Endothelial cell of umbilical vein (primary cell): ENCODE data around the gene L3MBTL3. TPM values are rescaled to one million over a fixed set of nuclear protein-coding genes. Genes with fewer than 3 reads are reported as not detected.

Experiments
- BruUV-seq: library from RNA; stranded (reverse); fragments of 400-500 nt; replicated peaks from 2 replicates; lab custom pipeline; 2021; lab: Mats Ljungman, UMichigan
- CTCF ChIA-PET: fragments of 300-600, 350-600 bp; sonication (Branson Sonifier 250); formaldehyde crosslinking; loops from one replicate; lab custom pipeline; 2021; ENCODE audit warnings: antibody characterized with exemption, inconsistent platforms; lab: Charles Lee
- POLR2A ChIA-PET: fragments of 300-600, 350-600 bp; sonication (Branson Sonifier 250); formaldehyde crosslinking; loops from one replicate; lab custom pipeline; 2021; ENCODE audit warnings: antibody characterized with exemption, inconsistent platforms; lab: Charles Lee
- DNase-seq: peaks from one replicate; pipeline ENCODE4 v3.0.0-alpha.2; 2011; ENCODE audit warnings: low read depth, low spot score
- FAIRE-seq: peaks from 2 replicates; lab custom pipeline; 2011; peaks lifted over from hg19 to GRCh38; lab: Jason Lieb, UNC
- H2AFZ ChIP-seq: 2 replicates; pipeline ENCODE4 v1.6.0; 2012; ENCODE audit warnings: low read depth, low read length, control low read depth, inconsistent platforms
- H3K27ac ChIP-seq: 2 replicates; pipeline ENCODE4 v1.5.1; 2011; ENCODE audit warnings: low read depth, mild to moderate bottlenecking, control low read depth, low read length, moderate library complexity; ENCODE audit not compliant: insufficient read depth
- H3K27me3 ChIP-seq, 2 experiments: 2 replicates each; pipeline versions ENCODE4 v1.6.0 to v1.6.1; 2011; ENCODE audit warnings: low read length in 2 of 2, mixed read lengths in 1 of 2; ENCODE audit not compliant: control insufficient read depth in 2 of 2, insufficient read depth in 2 of 2
- H3K36me3 ChIP-seq, 2 experiments: 2 replicates in 1 of 2; 3 replicates in 1 of 2; pipeline ENCODE4 v1.5.1; 2011; ENCODE audit warnings: low read length in 2 of 2, mild to moderate bottlenecking in 1 of 2, moderate library complexity in 1 of 2; ENCODE audit not compliant: control insufficient read depth in 2 of 2, insufficient read depth in 2 of 2; ENCODE audit errors: extremely low read depth in 1 of 2
- H3K4me1 ChIP-seq: 3 replicates; pipeline ENCODE4 v1.5.1; 2011; ENCODE audit warnings: mild to moderate bottlenecking, low read length; ENCODE audit not compliant: control insufficient read depth, insufficient read depth; ENCODE audit errors: extremely low read depth
- H3K4me2 ChIP-seq: 2 replicates; pipeline ENCODE4 v1.6.1; 2011; ENCODE audit warnings: low read length, control low read depth, mixed read lengths; ENCODE audit not compliant: insufficient read depth
- H3K4me3 ChIP-seq, 3 experiments: fragments of 200-600 bp in 1 of 3; sonication (generic), shearing (Covaris generic) in 1 of 3; replicated peaks in 1 of 3; 2 replicates each; pipeline ENCODE4 v1.5.1; 2011 to 2016; ENCODE audit warnings: control low read depth in 3 of 3, low read length in 3 of 3, mild to moderate bottlenecking in 2 of 3, inconsistent platforms in 1 of 3, low read depth in 1 of 3, moderate library complexity in 1 of 3; ENCODE audit not compliant: insufficient read depth in 1 of 3
- H3K79me2 ChIP-seq: 2 replicates; pipeline ENCODE4 v1.6.0; 2012; ENCODE audit warnings: low read length, inconsistent platforms; ENCODE audit not compliant: control insufficient read depth, insufficient read depth
- H3K9ac ChIP-seq: replicated peaks from 2 replicates; pipeline ENCODE3; 2011; ENCODE audit warnings: low read length, control low read depth; ENCODE audit not compliant: insufficient read depth; ENCODE audit errors: extremely low read depth
- H3K9me1 ChIP-seq: replicated peaks from 3 replicates; pipeline ENCODE4 v1.6.0; 2011; ENCODE audit warnings: mild to moderate bottlenecking, low read length; ENCODE audit not compliant: control insufficient read depth, insufficient read depth; ENCODE audit errors: extremely low read depth
- H3K9me3 ChIP-seq: replicated peaks from 2 replicates; pipeline ENCODE4 v1.5.1; 2012; ENCODE audit warnings: low read length, inconsistent platforms; ENCODE audit not compliant: control insufficient read depth, insufficient read depth
- H4K20me1 ChIP-seq: replicated peaks from 2 replicates; pipeline ENCODE3; 2011; ENCODE audit warnings: mild to moderate bottlenecking, low read length; ENCODE audit not compliant: control insufficient read depth, insufficient read depth; ENCODE audit errors: extremely low read depth
- EZH2 ChIP-seq: IDR thresholded peaks from 2 replicates; pipeline ENCODE4 v1.6.1; 2012; ENCODE audit warnings: borderline replicate concordance, low read depth, mild to moderate bottlenecking, moderate library complexity, low read length, inconsistent platforms; ENCODE audit not compliant: severe bottlenecking
- FOS ChIP-seq: IDR thresholded peaks from 2 replicates; pipeline ENCODE4 v1.6.1; 2011; ENCODE audit warnings: mild to moderate bottlenecking, low read length, moderate library complexity, borderline replicate concordance; ENCODE audit not compliant: insufficient read depth
- GATA2 ChIP-seq: IDR thresholded peaks from 2 replicates; pipeline ENCODE4 v1.7.0; 2011; ENCODE audit warnings: low read depth, mild to moderate bottlenecking, moderate library complexity, mixed read lengths, low read length; ENCODE audit not compliant: insufficient read length, insufficient read depth
- JUN ChIP-seq: IDR thresholded peaks from 2 replicates; pipeline ENCODE4 v1.6.1; 2011; ENCODE audit warnings: borderline replicate concordance, low read depth; ENCODE audit not compliant: insufficient read length, insufficient read depth
- MAX ChIP-seq: IDR thresholded peaks from 2 replicates; pipeline ENCODE4 v1.6.1; 2011; ENCODE audit not compliant: insufficient read depth, insufficient read length
- MYC ChIP-seq: IDR thresholded peaks from one replicate; pipeline ENCODE4 v1.6.1; 2011; ENCODE audit warnings: mild to moderate bottlenecking, low read depth, low read length
- POLR2A ChIP-seq: IDR thresholded peaks from 2 replicates; pipeline ENCODE4 v1.6.1; 2012; ENCODE audit warnings: low read depth, mild to moderate bottlenecking, control low read depth, low read length
- POLR2AphosphoS5 ChIP-seq: IDR thresholded peaks from 2 replicates; pipeline ENCODE4 v1.6.1; 2012; ENCODE audit warnings: low read depth, mild to moderate bottlenecking, control low read depth, low read length, moderate library complexity; ENCODE audit not compliant: insufficient read depth
- dilution Hi-C: fragments of 300-500 bp; cut with MboI; formaldehyde crosslinking; loops from one replicate; pipeline ENCODE4 v1.15.0; 2019; ENCODE audit warnings: low sequenced_read_pairs; ENCODE audit not compliant: extremely low pct_ligation_motif_present
- intact Hi-C: fragments of 100-400 bp; cut with micrococcal nuclease; formaldehyde crosslinking; loops from one replicate; pipeline ENCODE4 v1.10.0; 2022
- polyA plus RNA-seq, 4 experiments: library from polyadenylated mRNA; depleted of rRNA in 3 of 4; stranded (reverse) in 3 of 4; unstranded in 1 of 4; fragments of >200 nt; gene quantifications; 2 replicates each; pipeline versions ENCODE4 v1.2.1 to v1.2.3, GENCODE V29; 2011 to 2012; ENCODE audit warnings: missing spikeins in 1 of 4
- total RNA-seq: library from RNA; stranded (reverse); gene quantifications from 2 replicates; pipeline ENCODE4 v1.2.3, GENCODE V29; 2021
- TF ChIP-seq, protein P1 (sequence below), 2 donors: IDR thresholded peaks; 1 replicate in 1 of 2; 2 replicates in 1 of 2; pipeline ENCODE4 v1.5.1; 2011; ENCODE audit warnings: low read length in 2 of 2, mild to moderate bottlenecking in 2 of 2, moderate library complexity in 2 of 2, control low read depth in 1 of 2, inconsistent platforms in 1 of 2, low read depth in 1 of 2; ENCODE audit not compliant: insufficient read depth in 1 of 2; ENCODE audit errors: extremely low read depth in 1 of 2

The L3MBTL3 gene
- total and polyA plus RNA-seq, 2 donors (not counting 3 experiments of a cell fraction or from before 2014, with no cell fraction given), result 26.5 to 86.1 TPM

DNA sequence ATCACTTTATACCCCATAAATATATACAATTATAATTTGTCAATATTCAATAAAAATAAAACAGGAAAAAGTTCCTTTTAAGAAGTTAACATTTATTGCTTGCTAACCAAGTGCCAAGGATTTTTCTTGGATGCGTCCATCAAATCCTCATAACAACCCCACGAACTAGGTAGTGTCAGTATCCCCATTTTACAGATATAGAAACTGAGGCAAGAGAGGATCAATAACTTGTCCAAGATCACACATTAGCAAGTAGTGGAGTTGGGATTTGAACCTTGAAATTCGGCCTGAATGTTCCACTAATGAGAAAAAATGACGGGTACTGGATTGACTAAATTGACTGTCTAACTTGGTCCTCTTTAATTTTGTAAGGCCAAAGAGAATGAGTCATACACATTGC is 5.7 kb upstream of the L3MBTL3 start:
- Histone ChIP-seq H3K79me2 (no peaks in the 10 kb centered on the region), H3K4me3 (no peak overlapping the region), H3K9me1 (no peaks in the 10 kb centered on the region), H3K4me1 (peaks cover 24% of the 10 kb centered on the region), H3K9ac (no peak overlapping the region), H3K4me2 (no peak overlapping the region), H3K36me3 (no peaks in the 10 kb centered on the region), H2AFZ (no peak overlapping the region), H3K9me3 (no peaks in the 10 kb centered on the region), H3K27me3 (no peaks in the 10 kb centered on the region), H4K20me1 (no peaks in the 10 kb centered on the region), H3K27ac (no peak overlapping the region)
- DNase-seq (no peak), FAIRE-seq (no peak)
- ChIA-PET CTCF (no interaction called here), POLR2A (no interaction called here)
- TF ChIP-seq, protein P1, sequence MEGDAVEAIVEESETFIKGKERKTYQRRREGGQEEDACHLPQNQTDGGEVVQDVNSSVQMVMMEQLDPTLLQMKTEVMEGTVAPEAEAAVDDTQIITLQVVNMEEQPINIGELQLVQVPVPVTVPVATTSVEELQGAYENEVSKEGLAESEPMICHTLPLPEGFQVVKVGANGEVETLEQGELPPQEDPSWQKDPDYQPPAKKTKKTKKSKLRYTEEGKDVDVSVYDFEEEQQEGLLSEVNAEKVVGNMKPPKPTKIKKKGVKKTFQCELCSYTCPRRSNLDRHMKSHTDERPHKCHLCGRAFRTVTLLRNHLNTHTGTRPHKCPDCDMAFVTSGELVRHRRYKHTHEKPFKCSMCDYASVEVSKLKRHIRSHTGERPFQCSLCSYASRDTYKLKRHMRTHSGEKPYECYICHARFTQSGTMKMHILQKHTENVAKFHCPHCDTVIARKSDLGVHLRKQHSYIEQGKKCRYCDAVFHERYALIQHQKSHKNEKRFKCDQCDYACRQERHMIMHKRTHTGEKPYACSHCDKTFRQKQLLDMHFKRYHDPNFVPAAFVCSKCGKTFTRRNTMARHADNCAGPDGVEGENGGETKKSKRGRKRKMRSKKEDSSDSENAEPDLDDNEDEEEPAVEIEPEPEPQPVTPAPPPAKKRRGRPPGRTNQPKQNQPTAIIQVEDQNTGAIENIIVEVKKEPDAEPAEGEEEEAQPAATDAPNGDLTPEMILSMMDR (IDR thresholded peaks at IDR 0.05; ENCODE audit: extremely low read depth in 1 of 2, insufficient read depth in 1 of 2, low read depth in 1 of 2, low read length in 2 of 2), result no peak
- TF ChIP-seq POLR2A, result no peak
- no peak for TF ChIP-seq EZH2
- TF ChIP-seq MYC, result no peak
- no peak for TF ChIP-seq MAX
- TF ChIP-seq JUN, result no peak
- TF ChIP-seq GATA2, result no peak
- no peak for TF ChIP-seq FOS
- no peak for TF ChIP-seq POLR2AphosphoS5
- intact Hi-C loops (no loop called here), dilution Hi-C loops (no loop called here)
- BruUV-seq, result no TSS peak
